ENCODE measurements around the gene TRDMT1.

TRDMT1 gene

DNA sequence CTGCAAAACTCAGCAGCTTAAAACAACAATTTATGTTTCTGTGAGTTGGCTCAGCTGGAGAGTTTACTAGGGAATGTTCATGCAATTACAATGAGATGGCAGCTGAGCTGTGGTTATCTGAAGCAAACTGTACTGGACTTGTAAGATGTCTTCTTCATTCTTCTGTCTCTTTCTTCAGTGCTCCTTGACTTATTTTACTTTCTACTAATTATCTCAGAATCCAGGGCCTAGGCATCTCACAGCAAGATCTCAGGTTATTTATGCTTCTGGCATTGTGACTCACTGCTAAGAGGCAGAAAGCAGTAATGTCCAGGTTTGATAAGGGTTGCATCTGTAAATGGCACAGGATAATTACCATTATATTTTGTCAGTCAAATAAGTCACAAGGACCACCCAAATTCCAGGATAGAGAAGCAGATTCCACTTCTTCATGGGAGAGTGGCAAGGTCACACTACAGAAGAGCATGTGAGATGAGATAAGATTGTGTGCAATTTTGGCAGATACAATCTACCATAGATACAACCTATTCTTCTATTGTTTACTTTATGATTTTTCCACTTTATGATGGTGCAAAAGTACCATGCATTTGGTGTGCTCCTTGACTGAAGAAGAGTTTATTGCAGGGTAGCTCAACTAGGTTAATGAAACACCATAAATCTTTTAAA is 43.4 kb upstream of the TRDMT1 start:
- Histone ChIP-seq H3K9ac (no peak overlapping the region), H2AFZ (no peak overlapping the region), H3K36me3 (ENCODE audit: control insufficient read depth, insufficient read depth, low read length) (no peaks in the 10 kb centered on the region), H3K27me3 (ENCODE audit: control insufficient read depth, insufficient read depth, low read length) (no peaks in the 10 kb centered on the region), H3K4me2 (ENCODE audit: low read length) (no peak overlapping the region), H3K27ac (no peak overlapping the region), H3K79me2 (no peaks in the 10 kb centered on the region), H3K4me1 (no peaks in the 10 kb centered on the region), H3K9me3 (ENCODE audit: control insufficient read depth, low read length) (no peaks in the 10 kb centered on the region), H3K4me3 (ENCODE audit: low read depth, low read length) (no peak overlapping the region)
- no peak for TF ChIP-seq CTCF (IDR thresholded peaks at IDR 0.05)

DNA sequence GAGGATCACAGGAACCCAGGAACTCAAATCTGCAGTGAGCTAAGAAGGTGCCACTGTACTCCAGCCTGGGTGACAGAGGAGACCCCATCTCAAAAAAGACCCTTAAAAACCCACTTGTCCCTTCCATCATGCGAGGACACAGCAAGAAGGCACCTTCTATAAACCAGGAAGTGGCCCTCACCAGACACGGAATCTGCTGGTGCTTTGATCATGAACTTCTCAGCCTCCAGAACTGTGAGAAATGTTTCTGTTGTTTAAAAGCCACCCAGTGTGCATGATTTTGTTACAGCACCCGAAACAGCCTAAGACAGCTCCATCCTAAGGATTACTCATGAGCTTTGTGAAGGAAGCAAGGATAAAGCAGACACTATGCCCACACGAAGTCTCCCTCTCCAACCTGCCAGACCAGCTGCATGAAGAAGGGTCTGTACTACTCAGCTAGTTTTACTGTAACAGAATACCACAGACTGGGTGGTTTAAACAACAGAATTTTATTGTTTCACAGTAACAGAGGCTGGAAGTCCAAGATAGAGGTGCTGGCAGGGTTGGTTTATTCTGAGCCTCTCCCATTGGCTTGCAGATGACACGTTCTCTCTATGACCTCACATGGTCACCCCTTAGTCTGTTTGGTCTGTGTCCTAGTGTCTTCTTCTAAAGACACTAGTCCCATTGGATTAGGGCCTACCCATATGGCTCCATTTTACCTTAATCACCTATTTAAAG is 40.3 kb upstream of the TRDMT1 start:
- Histone ChIP-seq H3K4me3 (ENCODE audit: low read depth, low read length) (no peak overlapping the region), H3K9ac (no peak overlapping the region), H3K4me2 (ENCODE audit: low read length) (no peak overlapping the region), H3K27me3 (ENCODE audit: control insufficient read depth, insufficient read depth, low read length) (no peaks in the 10 kb centered on the region), H3K4me1 (no peaks in the 10 kb centered on the region), H3K9me3 (ENCODE audit: control insufficient read depth, low read length) (no peaks in the 10 kb centered on the region), H3K79me2 (no peaks in the 10 kb centered on the region), H3K36me3 (ENCODE audit: control insufficient read depth, insufficient read depth, low read length) (no peaks in the 10 kb centered on the region), H2AFZ (no peak overlapping the region), H3K27ac (no peak overlapping the region)
- no peak for TF ChIP-seq CTCF (IDR thresholded peaks at IDR 0.05)

GRCh38 chr10:17240616-17241015 is 39.1 kb upstream of the TRDMT1 start:
- TF ChIP-seq CTCF (IDR thresholded peaks at IDR 0.05) = no peak
- H3K9me3 ChIP-seq (ENCODE audit: control insufficient read depth, low read length) = no peaks in the 10 kb centered on the region
- no peaks in the 10 kb centered on the region for H3K27me3 ChIP-seq (ENCODE audit: control insufficient read depth, insufficient read depth, low read length)

GRCh38 chr10:17240096-17240495 is 38.6 kb upstream of the TRDMT1 start:
- H3K79me2 ChIP-seq = no peaks in the 10 kb centered on the region
- no peak overlapping the region for H3K4me2 ChIP-seq (ENCODE audit: low read length)
- no peak overlapping the region for H3K27ac ChIP-seq
- H3K36me3 ChIP-seq (ENCODE audit: control insufficient read depth, insufficient read depth, low read length) = no peaks in the 10 kb centered on the region
- no peaks in the 10 kb centered on the region for H3K4me1 ChIP-seq
- no peak overlapping the region for H3K4me3 ChIP-seq (ENCODE audit: low read depth, low read length)
- H3K9me3 ChIP-seq (ENCODE audit: control insufficient read depth, low read length) = no peaks in the 10 kb centered on the region
- no peak overlapping the region for H3K9ac ChIP-seq
- H2AFZ ChIP-seq = no peak overlapping the region
- H3K27me3 ChIP-seq (ENCODE audit: control insufficient read depth, insufficient read depth, low read length) = no peaks in the 10 kb centered on the region
- no peak for TF ChIP-seq CTCF (IDR thresholded peaks at IDR 0.05)

More at GRCh38 chr10:17240616-17241015, 39.1 kb upstream of the TRDMT1 start:
- Histone ChIP-seq H3K27ac (no peak overlapping the region), H3K36me3 (ENCODE audit: control insufficient read depth, insufficient read depth, low read length) (no peaks in the 10 kb centered on the region), H3K4me3 (ENCODE audit: low read depth, low read length) (no peak overlapping the region), H2AFZ (no peak overlapping the region), H3K4me1 (no peaks in the 10 kb centered on the region), H3K9ac (no peak overlapping the region), H3K79me2 (no peaks in the 10 kb centered on the region), H3K4me2 (ENCODE audit: low read length) (no peak overlapping the region)
